ENCODE measurements around the gene ZCCHC9.
"Not testable (repeated sequence)": the region's sequence is repeated elsewhere in the genome, so short reads cannot be mapped to it uniquely, and the experiment has no call there.

Gene ZCCHC9

GRCh38 chr5:81301271-81302015 is at the start of gene ZCCHC9:
Gene ZCCHC9, plus strand, starts transcription at chr5:81301587. Its CDS starts 3,171 bp downstream, at chr5:81304758.
- DNase-seq, result peak; percentile 95

- no peak for DNase-seq
These were observed 49.5 kb upstream of the ZCCHC9 start for GRCh38 chr5:81251922-81252321.

- no peak for DNase-seq
These were observed 48.5 kb upstream of the ZCCHC9 start for GRCh38 chr5:81252904-81253303.

- DNase-seq, result no peak
These were observed 47.5 kb upstream of the ZCCHC9 start for GRCh38 chr5:81253875-81254274.

- no peak for DNase-seq
These were observed 46.4 kb upstream of the ZCCHC9 start for GRCh38 chr5:81254886-81255559.

GRCh38 chr5:81256766-81257165 is 44.6 kb upstream of the ZCCHC9 start:
- DNase-seq, result no peak

- not testable (repeated sequence) for DNase-seq
These were observed 38.6 kb upstream of the ZCCHC9 start for GRCh38 chr5:81262796-81263195.

GRCh38 chr5:81265101-81265500 is 36.3 kb upstream of the ZCCHC9 start:
- no peak for DNase-seq

GRCh38 chr5:81268521-81269196 is 32.7 kb upstream of the ZCCHC9 start:
- no peak for DNase-seq

- DNase-seq, result no peak
These were observed 31.5 kb upstream of the ZCCHC9 start for GRCh38 chr5:81269751-81270393.

- DNase-seq, result not testable (repeated sequence)
These were observed 30.9 kb upstream of the ZCCHC9 start for GRCh38 chr5:81270394-81271027.

GRCh38 chr5:81283976-81284375 is 17.4 kb upstream of the ZCCHC9 start:
- DNase-seq, result no peak

- no peak for DNase-seq
These were observed 15.2 kb upstream of the ZCCHC9 start for GRCh38 chr5:81286059-81286617.

- DNase-seq, result no peak
These were observed 13.4 kb upstream of the ZCCHC9 start for GRCh38 chr5:81288021-81288433.

GRCh38 chr5:81290146-81290545 is 11.2 kb upstream of the ZCCHC9 start:
- no peak for DNase-seq

GRCh38 chr5:81292130-81292529 is 9.3 kb upstream of the ZCCHC9 start:
- no peak for DNase-seq

GRCh38 chr5:81294021-81294420 is 7.4 kb upstream of the ZCCHC9 start:
- not testable (repeated sequence) for DNase-seq

GRCh38 chr5:81297531-81297930 is 3.9 kb upstream of the ZCCHC9 start:
- no peak for DNase-seq

GRCh38 chr5:81300921-81301270 is 491 bp upstream of the ZCCHC9 start:
- DNase-seq, result no peak

- no peak for DNase-seq
These were observed 1.2 kb downstream of the ZCCHC9 start for GRCh38 chr5:81302596-81302995.

- DNase-seq, result no peak
These were observed 2.2 kb downstream of the ZCCHC9 start for GRCh38 chr5:81303563-81303962.

GRCh38 chr5:81305785-81306184 is 4.4 kb downstream of the ZCCHC9 start:
- DNase-seq, result no peak

- no peak for DNase-seq
These were observed 7.4 kb downstream of the ZCCHC9 start for GRCh38 chr5:81308836-81309235.
